ENCODE data around the gene ZNF318.

Gene ZNF318

GRCh38 chr6:43311666-43312065 is 57.8 kb downstream of the ZNF318 start:
- H3K4me3 ChIP-seq (ENCODE audit: low read depth, low read length) = no peak overlapping the region
- TF ChIP-seq CTCF (IDR thresholded peaks at IDR 0.05; ENCODE audit: control insufficient read depth, extremely low read depth, insufficient read depth) = no peak
- DNase-seq (ENCODE audit: low read depth) = no peak

- no peak for DNase-seq (ENCODE audit: low read depth)
- H3K4me3 ChIP-seq (ENCODE audit: low read depth, low read length) = no peak overlapping the region
- no peak for TF ChIP-seq CTCF (IDR thresholded peaks at IDR 0.05; ENCODE audit: control insufficient read depth, extremely low read depth, insufficient read depth)
These were observed 58.8 kb downstream of the ZNF318 start for GRCh38 chr6:43310624-43311023.

- H3K4me3 ChIP-seq (ENCODE audit: low read depth, low read length) = no peak overlapping the region
- no peak for TF ChIP-seq CTCF (IDR thresholded peaks at IDR 0.05; ENCODE audit: control insufficient read depth, extremely low read depth, insufficient read depth)
- no peak for DNase-seq (ENCODE audit: low read depth)
These were observed 59.3 kb downstream of the ZNF318 start for GRCh38 chr6:43310134-43310533.

- no peak for TF ChIP-seq CTCF (IDR thresholded peaks at IDR 0.05; ENCODE audit: control insufficient read depth, extremely low read depth, insufficient read depth)
- DNase-seq (ENCODE audit: low read depth) = no peak
- no peak overlapping the region for H3K4me3 ChIP-seq (ENCODE audit: low read depth, low read length)
These were observed 60.4 kb downstream of the ZNF318 start for GRCh38 chr6:43308990-43309477.

- no peak within 1 kb of the TSS for H3K4me3 ChIP-seq (ENCODE audit: low read depth, low read length)
- DNase-seq (ENCODE audit: low read depth) = no peak
- TF ChIP-seq CTCF (IDR thresholded peaks at IDR 0.05; ENCODE audit: control insufficient read depth, extremely low read depth, insufficient read depth) = no peak
These were observed 61.1 kb downstream of the ZNF318 start, which contains the start of gene CRIP3 for GRCh38 chr6:43308101-43308989. Gene CRIP3, minus strand, starts transcription at chr6:43308826. Its CDS starts 34 bp downstream, at chr6:43308792.

DNA sequence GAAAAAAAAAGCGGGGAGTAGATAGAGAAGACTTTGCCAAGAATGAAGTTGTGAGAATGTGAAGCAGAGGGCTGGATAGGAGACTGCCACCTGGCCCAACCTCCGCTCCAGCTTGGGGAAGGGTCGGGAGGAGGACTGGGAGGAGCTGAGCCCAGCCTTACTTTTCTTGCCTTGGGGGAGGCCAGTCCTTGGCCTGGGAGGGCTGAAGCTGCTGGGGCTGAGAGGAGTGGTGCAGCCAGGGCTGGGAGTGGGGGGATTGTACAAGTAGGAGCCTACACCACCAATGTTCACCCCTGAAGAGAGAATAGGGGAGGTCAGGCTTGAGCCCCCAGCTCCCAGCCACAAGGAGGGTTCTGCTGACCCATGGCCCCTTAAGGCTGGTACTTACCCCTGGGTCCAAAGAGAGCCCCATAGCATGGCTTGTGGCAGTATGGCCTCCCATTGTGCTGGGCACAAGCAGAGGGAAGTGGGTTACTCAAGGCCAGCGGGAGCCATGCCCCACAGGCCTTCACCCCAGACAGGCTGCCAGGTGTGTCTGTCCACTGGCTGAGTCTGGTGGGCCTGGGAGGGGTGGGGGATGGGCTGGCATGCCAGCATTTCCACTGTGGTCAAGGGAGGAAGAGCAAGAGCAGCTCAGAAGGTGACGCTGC is 61.9 kb downstream of the ZNF318 start:
- no peak for DNase-seq (ENCODE audit: low read depth)
- no peak for TF ChIP-seq CTCF (IDR thresholded peaks at IDR 0.05; ENCODE audit: control insufficient read depth, extremely low read depth, insufficient read depth)
- H3K4me3 ChIP-seq (ENCODE audit: low read depth, low read length) = no peak overlapping the region
